Omental fat pad (tissue), 4 donors: ENCODE data around the gene TPO. TPM values are rescaled to one million over a fixed set of nuclear protein-coding genes. Genes with fewer than 3 reads are reported as not detected.

Source experiments
- ATAC-seq: fragments of 150-250 bp; one replicate; pipeline ENCODE4 v1.9.1; 2016; ENCODE audit warnings: mild to moderate bottlenecking, moderate library complexity; ENCODE audit not compliant: low FRiP score
- DNase-seq: peaks from one replicate; pipeline ENCODE4 v3.0.0-alpha.2; 2019; ENCODE audit warnings: low spot score
- total RNA-seq, 4 donors: library from RNA; depleted of rRNA; stranded (reverse); fragments of >200 nt; gene quantifications; one replicate each; pipeline ENCODE4 v1.1.0, GENCODE V29; 2016
- TF ChIP-seq, protein P1 (sequence below), 3 donors: fragments of 450-650 bp; IDR thresholded peaks; one replicate each; pipeline ENCODE4 v1.5.1; 2016 to 2017; ENCODE audit warnings: antibody characterized with exemption in 3 of 3, mild to moderate bottlenecking in 3 of 3, moderate library complexity in 2 of 3

The TPO gene
- total RNA-seq, 4 donors from 2014 or later, result 3.0 to 27.1 (median 13.1) TPM

DNA sequence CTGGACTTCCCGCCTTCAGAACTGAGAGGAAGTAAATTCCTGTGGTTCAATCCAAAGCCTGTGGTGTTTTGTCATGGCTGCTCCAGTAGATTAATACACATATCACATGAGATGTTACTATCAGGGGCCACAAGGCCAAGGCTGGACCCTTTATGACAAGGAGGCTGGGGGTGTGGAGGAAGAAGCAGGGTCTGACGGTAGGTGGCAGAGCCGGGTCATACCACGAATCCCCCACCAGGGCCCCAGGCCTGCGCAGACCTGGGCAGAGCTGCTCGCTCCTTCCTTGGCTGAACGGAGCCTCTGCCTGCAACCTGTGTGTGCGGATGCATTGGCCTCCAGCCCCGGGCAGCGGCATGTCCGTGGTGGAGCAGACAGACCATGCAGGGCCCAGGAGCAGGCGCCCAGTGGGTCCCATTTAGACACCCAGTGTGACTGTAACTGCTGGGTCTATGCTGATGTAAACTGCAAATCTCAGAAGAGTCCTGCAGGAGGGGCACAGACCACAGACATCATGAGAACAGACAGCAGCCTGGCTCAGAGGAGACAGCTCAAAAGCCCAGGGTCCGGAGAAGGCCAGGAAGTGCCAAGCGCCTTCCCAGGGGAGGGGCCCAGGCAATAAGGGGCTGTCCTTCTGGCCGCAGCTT, 175.8 kb downstream of the TPO start:
- DNase-seq, result no peak
- TF ChIP-seq, protein P1, sequence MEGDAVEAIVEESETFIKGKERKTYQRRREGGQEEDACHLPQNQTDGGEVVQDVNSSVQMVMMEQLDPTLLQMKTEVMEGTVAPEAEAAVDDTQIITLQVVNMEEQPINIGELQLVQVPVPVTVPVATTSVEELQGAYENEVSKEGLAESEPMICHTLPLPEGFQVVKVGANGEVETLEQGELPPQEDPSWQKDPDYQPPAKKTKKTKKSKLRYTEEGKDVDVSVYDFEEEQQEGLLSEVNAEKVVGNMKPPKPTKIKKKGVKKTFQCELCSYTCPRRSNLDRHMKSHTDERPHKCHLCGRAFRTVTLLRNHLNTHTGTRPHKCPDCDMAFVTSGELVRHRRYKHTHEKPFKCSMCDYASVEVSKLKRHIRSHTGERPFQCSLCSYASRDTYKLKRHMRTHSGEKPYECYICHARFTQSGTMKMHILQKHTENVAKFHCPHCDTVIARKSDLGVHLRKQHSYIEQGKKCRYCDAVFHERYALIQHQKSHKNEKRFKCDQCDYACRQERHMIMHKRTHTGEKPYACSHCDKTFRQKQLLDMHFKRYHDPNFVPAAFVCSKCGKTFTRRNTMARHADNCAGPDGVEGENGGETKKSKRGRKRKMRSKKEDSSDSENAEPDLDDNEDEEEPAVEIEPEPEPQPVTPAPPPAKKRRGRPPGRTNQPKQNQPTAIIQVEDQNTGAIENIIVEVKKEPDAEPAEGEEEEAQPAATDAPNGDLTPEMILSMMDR (IDR thresholded peaks at IDR 0.05), result no peak
- ATAC-seq, result no peak

DNA sequence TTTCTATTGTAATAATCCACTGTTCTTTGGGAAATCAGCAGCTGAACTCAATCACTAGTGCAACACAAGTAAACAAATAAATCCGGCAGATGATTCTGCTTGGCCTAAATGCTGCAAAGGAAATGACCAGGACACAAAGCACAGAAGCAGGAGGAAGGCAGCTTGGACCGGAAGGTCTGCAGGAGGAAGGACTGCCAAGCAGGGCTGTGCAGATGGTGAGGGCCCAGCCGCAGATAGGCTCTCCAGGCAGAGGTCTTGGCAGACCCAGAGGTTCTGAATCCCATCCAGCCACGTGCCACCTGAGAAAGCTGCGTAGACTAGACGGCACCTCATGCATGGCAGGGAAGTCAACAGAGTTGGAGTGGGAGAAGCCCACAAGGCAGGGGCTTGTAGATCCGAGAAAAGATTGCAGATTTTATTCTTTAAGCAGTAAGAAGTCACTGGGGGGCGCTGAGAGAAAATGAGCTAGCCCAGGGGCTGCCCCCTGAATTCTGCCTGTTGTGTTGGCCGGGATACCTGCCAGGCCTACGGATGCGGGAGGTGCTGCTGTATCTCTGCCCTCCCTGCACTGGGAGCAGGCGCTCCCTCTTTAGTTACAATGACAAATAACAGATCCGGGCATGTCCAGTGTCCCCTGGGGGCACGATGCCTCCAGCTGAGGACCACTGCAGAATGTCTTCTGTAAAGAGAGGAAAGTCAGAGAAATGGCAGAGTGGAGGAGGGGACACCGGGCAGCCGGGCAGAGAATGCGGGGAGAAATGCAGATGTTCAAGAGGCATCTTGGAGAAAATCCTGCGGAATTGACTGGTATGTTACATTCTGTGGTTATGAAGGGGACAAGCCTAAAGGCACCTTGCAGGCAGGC, 177.6 kb downstream of the TPO start:
- DNase-seq (no peak), ATAC-seq (no peak)
- TF ChIP-seq, protein P1 (IDR thresholded peaks at IDR 0.05), result no peak

DNA sequence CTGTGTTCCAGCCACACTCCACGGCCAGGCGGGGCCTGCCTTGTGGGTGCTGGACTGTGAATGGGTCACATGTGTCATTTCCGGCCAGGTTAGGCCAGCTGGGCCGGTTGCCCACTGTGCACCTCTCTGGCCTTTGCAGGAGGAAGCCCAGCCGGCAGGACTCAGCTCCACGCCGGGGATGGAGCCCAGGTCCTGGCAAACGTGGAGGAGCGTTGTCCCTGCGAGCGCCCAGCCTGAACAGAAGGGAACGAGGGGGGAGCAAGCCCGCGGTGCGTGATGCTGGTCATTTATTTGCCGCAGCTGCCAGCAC, 178.2 kb downstream of the TPO start:
- no peak for DNase-seq
- TF ChIP-seq, protein P1 (IDR thresholded peaks at IDR 0.05), result no peak
- ATAC-seq, result peak; percentile 0
